ENCODE data around the gene NDST4. TPM values are rescaled to one million over a fixed set of nuclear protein-coding genes. Genes with fewer than 3 reads are reported as not detected.

The NDST4 gene
- total RNA-seq, 1 experiment from 2014 or later: 0.13 TPM

GRCh38 chr4:115158296-115158695, 44.9 kb upstream of the NDST4 start:
- H3K9me3 ChIP-seq (ENCODE audit: control insufficient read depth, insufficient read depth, low read depth, low read length): no peaks in the 10 kb centered on the region
- TF ChIP-seq REST (IDR thresholded peaks at IDR 0.05; ENCODE audit: insufficient read depth in 1 of 2, low read depth in 2 of 2, low read length in 1 of 2): no peak
- no peak for TF ChIP-seq CTCF (IDR thresholded peaks at IDR 0.05)
- TF ChIP-seq SIN3A (IDR thresholded peaks at IDR 0.05; ENCODE audit: borderline replicate concordance, insufficient read depth, low read depth, low read length): no peak
- no peak for TF ChIP-seq POLR2AphosphoS5 (IDR thresholded peaks at IDR 0.05; ENCODE audit: low read depth, low read length)
- no peak for TF ChIP-seq TCF7L2 (IDR thresholded peaks at IDR 0.05; ENCODE audit: low read depth, low read length)
- ATAC-seq: no peak
- POLR2A ChIA-PET: no interaction called here
- H3K4me3 ChIP-seq (ENCODE audit: low read depth in 2 of 2, low read length in 2 of 2): no peak overlapping the region
- no peak overlapping the region for H3K27ac ChIP-seq (ENCODE audit: low read length)
- no peak for DNase-seq (ENCODE audit: low read depth, low spot score)
- in situ Hi-C loops (cut with HindIII; ENCODE audit: low pct_unique_long_range_greater_than_20kb, low sequenced_read_pairs): no loop called here
- H3K27me3 ChIP-seq (ENCODE audit: control insufficient read depth, insufficient read depth, low read length): no peaks in the 10 kb centered on the region
- no peaks in the 10 kb centered on the region for H3K36me3 ChIP-seq (ENCODE audit: control insufficient read depth, insufficient read depth, low read length)
- CTCF ChIA-PET: no interaction called here
- no peaks in the 10 kb centered on the region for H3K4me1 ChIP-seq (ENCODE audit: control insufficient read depth, insufficient read depth, low read length)
- BruUV-seq (replicated peaks): no TSS peak
- intact Hi-C loops (cut with micrococcal nuclease; ENCODE audit: unreplicated experiment): no loop called here

- in situ Hi-C loops (cut with HindIII; ENCODE audit: low pct_unique_long_range_greater_than_20kb, low sequenced_read_pairs): no loop called here
- TF ChIP-seq TCF7L2 (IDR thresholded peaks at IDR 0.05; ENCODE audit: low read depth, low read length): no peak
- no peak for TF ChIP-seq CTCF (IDR thresholded peaks at IDR 0.05)
- no peak for TF ChIP-seq REST (IDR thresholded peaks at IDR 0.05; ENCODE audit: insufficient read depth in 1 of 2, low read depth in 2 of 2, low read length in 1 of 2)
- TF ChIP-seq SIN3A (IDR thresholded peaks at IDR 0.05; ENCODE audit: borderline replicate concordance, insufficient read depth, low read depth, low read length): no peak
- TF ChIP-seq POLR2AphosphoS5 (IDR thresholded peaks at IDR 0.05; ENCODE audit: low read depth, low read length): no peak
- BruUV-seq (replicated peaks): no TSS peak
- ChIA-PET POLR2A (no interaction called here), CTCF (no interaction called here)
- H3K9me3 ChIP-seq (ENCODE audit: control insufficient read depth, insufficient read depth, low read depth, low read length): no peaks in the 10 kb centered on the region
- DNase-seq (ENCODE audit: low read depth, low spot score) (no peak), ATAC-seq (no peak)
- H3K27ac ChIP-seq (ENCODE audit: low read length): no peak overlapping the region
- intact Hi-C loops (cut with micrococcal nuclease; ENCODE audit: unreplicated experiment): no loop called here
- H3K36me3 ChIP-seq (ENCODE audit: control insufficient read depth, insufficient read depth, low read length): no peaks in the 10 kb centered on the region
- H3K4me3 ChIP-seq (ENCODE audit: low read depth in 2 of 2, low read length in 2 of 2): no peak overlapping the region
- H3K27me3 ChIP-seq (ENCODE audit: control insufficient read depth, insufficient read depth, low read length): no peaks in the 10 kb centered on the region
- H3K4me1 ChIP-seq (ENCODE audit: control insufficient read depth, insufficient read depth, low read length): no peaks in the 10 kb centered on the region
These were observed 41.4 kb upstream of the NDST4 start for GRCh38 chr4:115154826-115155225.
